HG03039 (cell line): ENCODE results near the gene SORT1.
"Not testable (repeated sequence)": the region's sequence is repeated elsewhere in the genome, so short reads cannot be mapped to it uniquely, and the experiment has no call there.

Source experiments
- ATAC-seq: cut with Tn5 transposase; IDR thresholded peaks from one replicate; pipeline ENCODE4 v1.9.1; 2021; ENCODE audit warnings: mild to moderate bottlenecking, moderate library complexity; ENCODE audit not compliant: unreplicated experiment

The SORT1 gene

DNA sequence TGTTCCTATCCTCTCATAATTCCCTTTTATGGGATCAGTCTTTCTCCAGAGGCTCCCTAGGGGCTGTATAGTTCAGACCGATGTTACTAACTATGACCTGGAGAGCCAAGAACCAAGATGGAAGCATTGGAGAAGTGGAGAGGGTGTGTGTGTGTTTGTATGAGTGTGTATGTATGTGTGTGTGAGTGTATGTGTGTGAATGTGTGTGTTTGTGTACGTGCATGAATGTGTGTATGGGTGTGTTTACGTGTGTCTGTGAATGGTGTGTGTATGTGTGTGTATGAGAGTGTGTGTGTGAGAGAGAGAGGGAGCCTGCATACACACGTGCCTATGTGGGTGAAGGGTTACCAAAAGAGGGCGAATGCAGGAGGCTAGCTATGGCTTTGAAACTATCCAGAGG lies 95.8 kb downstream of the SORT1 start:
- ATAC-seq: no peak

- ATAC-seq: no peak
Measured at GRCh38 chr1:109300650-109301151, 97.0 kb downstream of the SORT1 start.

GRCh38 chr1:109299558-109300343 lies 98.0 kb downstream of the SORT1 start:
- ATAC-seq: no peak

- ATAC-seq: no peak
Measured at GRCh38 chr1:109298666-109299557, 98.8 kb downstream of the SORT1 start.

DNA sequence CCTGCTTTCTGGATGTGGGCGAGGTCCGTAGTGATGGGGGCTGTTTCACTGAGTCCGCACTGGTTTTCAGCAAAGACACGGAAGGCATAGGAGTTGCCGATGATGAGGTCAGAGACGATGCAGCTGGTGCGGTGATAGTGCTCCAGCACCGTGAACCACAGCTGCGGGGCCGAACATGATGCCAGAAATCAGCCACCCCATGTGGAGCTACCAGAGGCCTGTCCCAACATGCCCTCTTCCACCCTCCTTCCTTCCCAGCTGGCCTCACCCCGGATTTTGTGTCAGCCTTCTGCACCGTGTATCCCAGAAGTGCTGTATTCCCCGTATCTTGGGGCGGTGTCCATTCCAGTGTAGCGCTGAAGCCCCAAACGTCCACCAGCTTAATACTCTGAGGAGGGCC lies 100.9 kb downstream of the SORT1 start:
- ATAC-seq: no peak

DNA sequence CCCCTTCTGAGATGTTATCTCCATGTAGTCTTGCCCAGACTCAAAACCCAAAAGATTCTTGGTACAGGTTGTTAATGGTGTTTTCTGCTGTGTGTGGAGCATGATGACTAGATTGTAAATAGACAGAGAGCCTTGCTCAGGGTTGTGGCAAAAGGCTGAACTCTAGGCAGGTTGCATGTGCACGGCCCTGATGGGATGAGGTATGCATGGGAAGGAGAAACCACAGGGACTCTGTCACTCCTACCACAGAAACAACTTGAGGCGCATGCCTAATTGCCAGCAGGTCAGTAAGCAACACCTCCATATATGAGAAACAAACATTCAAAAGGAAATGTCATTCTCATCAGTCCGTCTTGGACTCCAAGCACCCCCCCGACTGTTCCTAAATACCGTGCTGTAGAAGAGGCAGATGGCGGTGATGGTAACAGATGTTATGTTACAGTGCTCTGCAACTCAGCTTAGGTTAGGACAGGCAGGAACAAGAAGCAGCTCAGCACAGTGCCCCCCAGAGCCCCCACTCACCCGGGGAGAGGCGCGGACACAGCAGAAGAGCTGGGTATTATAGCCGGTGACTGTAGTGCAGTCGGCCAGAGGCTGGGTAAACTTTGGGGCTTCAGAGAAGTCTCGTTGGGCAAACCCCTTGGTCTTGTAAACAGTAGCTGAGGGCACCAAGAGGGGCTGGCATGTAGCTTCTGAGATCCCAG lies 101.9 kb downstream of the SORT1 start:
- ATAC-seq: no peak

DNA sequence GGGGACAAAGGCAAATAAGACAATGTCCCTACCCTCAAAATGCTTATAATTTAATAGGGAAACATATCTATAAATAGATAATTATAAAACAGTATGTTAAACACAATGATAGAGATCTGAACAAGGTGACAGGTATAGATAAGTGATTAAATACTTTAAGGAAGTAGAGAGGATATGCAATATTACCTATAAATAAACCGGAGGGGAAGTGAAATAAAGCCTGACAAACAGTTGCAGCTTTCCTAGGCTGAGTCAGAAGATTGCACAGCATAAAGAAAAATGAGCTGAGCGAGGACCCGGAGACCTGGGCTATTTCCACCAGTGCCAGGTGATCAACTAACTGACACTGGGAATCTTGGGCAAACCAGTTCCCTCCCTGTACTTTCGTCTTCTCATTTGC lies 103.2 kb downstream of the SORT1 start:
- ATAC-seq: no peak

GRCh38 chr1:109293026-109293425 lies 104.7 kb downstream of the SORT1 start:
- ATAC-seq: no peak

DNA sequence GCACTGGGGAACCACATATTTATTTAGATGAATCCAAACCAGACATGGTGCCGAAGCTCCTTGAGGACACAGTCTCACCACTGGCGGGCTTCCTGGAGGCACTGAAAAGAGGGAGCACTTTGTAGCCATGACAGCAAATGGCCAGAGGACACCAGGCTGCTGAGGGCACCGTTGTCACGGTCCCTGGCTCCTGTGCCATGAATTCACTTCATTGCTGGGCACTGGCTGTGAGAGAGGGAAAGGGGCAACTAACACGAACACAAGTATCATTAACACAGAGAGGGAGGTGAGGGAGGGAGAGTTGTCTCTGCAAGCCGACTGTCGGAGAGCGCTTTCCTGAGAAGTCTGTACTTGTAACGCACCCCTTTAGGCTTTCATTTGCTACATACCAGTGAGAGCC lies 105.4 kb downstream of the SORT1 start:
- no peak for ATAC-seq

- ATAC-seq: no peak
Measured at GRCh38 chr1:109290998-109291397, 106.7 kb downstream of the SORT1 start.

DNA sequence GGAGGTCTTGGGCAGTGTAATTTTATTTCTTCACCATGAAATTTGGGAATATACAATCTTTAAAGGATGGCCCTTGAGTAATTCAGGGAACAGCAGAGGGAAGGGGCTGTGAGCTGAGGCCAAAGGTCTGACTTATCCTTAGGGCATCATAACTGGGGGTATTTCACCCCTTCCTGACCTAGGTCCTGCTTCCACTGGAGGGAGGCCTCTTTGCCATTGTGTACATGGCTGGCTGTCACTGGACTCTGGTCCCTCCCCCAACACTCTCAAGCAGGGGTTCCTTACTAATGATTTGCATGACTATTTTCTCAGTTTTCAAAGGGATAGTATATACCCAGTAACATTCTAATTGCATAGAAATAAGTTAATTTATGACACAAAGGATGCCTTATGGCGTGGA lies 107.6 kb downstream of the SORT1 start:
- no peak for ATAC-seq

- not testable (repeated sequence) for ATAC-seq
Measured at GRCh38 chr1:109286762-109287161, 111.0 kb downstream of the SORT1 start.

GRCh38 chr1:109283748-109284600 lies 113.7 kb downstream of the SORT1 start:
- no peak for ATAC-seq

- ATAC-seq: peak; percentile 95
Measured at GRCh38 chr1:109282952-109283747, 114.6 kb downstream of the SORT1 start, which contains the start of gene PSRC1. Gene PSRC1, minus strand, starts transcription at chr1:109283145.

DNA sequence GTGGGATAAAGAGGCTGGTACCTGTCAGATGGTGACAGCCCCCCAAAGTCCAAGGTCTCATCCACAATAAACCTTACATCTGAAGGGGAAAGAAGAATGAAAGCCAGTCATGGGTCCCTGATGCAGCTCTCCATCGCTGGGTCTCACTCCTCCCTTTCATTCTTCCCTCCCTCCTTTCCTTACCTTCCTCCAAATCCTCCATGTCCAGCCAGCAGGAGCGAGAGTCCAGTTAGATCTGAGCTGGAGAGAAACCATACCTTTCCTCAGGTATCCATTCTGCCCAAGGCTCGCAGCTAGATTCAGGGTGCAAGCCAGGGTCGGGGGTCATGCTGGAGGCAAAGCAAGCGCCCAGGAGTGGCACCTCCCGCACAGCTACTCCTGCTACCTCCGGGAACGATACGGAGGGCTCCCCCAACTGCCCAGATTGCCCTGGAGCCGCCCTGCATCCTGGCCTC lies 115.2 kb downstream of the SORT1 start:
- ATAC-seq: no peak

DNA sequence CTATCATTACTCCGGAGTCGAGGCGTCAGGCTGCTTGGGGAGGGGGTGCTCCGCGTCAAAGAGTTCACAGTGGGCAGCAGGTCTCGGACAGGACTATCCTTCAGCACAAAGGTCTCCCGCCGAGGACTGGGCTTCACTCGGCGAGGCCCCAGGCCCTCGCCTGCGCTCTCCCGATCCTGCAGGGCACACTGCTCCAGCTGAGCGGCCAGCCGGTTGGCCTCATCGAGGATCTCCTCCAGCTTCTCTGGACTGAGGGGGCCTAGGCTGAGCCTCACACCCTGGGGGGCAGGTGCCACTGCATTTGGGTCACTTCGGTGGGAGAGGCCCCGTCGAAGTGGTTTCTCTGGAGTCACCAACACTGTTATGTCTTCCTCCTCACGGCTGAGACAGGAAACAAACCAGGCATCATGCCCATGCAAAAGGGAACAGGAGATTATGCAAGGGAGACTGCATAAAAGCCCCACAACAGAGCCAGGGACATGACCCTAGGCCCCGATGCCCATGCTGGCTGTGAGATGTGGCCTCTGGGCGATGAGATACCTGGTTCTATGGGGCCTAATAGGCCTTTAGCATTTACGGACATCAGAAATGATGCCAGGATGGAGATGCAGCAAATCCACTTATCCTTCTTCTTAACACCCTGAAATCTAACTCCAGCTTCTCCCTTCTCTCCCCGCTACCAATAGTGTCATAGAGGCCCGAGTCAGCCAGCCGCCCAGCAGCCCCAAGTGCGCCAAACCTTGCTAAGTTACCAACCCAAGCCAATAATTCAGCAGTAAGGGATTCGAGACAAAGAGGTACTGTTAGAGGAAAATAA lies 115.8 kb downstream of the SORT1 start:
- no peak for ATAC-seq

- no peak for ATAC-seq
Measured at GRCh38 chr1:109280862-109281261, 116.9 kb downstream of the SORT1 start.

DNA sequence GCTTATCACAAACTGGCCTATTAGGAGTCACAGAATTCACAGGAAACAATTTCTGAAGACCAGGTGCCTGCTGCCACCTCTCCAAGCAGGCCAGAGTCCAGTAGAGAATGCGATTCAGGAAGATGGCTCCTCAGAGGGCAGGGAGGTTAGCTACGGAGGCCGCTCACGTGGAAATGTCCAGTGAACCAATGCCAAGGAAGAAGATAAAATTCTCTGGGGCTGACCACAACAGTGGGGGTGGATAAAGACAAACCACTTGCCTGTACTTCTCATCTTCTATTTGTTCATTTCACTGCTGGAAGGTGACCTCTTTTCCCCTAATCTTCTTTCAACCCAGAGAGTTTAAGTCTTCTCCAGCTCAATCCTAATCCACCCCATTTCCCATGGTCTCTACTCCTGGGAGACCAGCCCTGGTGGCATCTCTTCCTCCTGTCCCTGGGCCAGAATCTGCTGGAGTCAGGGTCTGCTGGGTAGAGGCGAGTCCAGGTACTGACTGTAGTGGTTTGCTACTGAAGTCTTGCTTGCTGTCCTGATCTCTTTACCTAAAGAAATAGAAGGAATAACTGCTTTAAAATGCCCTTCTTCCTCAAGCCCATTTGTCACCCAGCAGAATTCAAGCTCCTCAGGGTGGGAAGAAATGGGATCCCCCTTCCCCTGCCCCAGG lies 118.0 kb downstream of the SORT1 start:
- no peak for ATAC-seq
